ENCODE data around the gene OR52W1. TPM values are rescaled to one million over a fixed set of nuclear protein-coding genes. Genes with fewer than 3 reads are reported as not detected.
"Not testable (repeated sequence)": the region's sequence is repeated elsewhere in the genome, so short reads cannot be mapped to it uniquely, and the experiment has no call there.

Gene OR52W1
- total RNA-seq, 4 donors from 2014 or later: not detected

DNA sequence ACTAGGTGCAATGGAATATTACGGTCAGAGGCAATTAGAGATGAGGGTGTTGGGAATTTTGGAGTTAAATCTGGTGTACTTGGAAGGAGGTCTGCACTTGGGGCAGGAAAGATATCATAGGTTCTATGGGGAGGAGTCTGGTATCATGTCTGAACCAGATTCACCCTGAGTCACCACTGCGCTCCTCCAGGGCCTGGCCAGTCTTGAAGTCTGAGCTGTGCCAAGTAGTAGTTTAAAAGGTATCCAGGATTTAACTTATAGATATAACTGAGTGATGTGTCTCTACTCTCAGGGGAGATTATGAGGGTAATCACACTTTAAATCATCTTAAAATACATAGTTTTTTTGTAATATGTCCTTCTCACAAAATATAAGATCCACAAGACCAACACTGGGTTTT is 46.5 kb downstream of the OR52W1 start:
- no peaks in the 10 kb centered on the region for H3K4me1 ChIP-seq
- no peaks in the 10 kb centered on the region for H3K27me3 ChIP-seq
- 89 to 94% methylated on average over 2 of the region's 2 CpGs for WGBS, 2 donors (ENCODE audit: low coverage in 1 of 2)
- no peak overlapping the region for H3K4me3 ChIP-seq
- H3K9me3 ChIP-seq: no peaks in the 10 kb centered on the region
- TF ChIP-seq, protein P1, sequence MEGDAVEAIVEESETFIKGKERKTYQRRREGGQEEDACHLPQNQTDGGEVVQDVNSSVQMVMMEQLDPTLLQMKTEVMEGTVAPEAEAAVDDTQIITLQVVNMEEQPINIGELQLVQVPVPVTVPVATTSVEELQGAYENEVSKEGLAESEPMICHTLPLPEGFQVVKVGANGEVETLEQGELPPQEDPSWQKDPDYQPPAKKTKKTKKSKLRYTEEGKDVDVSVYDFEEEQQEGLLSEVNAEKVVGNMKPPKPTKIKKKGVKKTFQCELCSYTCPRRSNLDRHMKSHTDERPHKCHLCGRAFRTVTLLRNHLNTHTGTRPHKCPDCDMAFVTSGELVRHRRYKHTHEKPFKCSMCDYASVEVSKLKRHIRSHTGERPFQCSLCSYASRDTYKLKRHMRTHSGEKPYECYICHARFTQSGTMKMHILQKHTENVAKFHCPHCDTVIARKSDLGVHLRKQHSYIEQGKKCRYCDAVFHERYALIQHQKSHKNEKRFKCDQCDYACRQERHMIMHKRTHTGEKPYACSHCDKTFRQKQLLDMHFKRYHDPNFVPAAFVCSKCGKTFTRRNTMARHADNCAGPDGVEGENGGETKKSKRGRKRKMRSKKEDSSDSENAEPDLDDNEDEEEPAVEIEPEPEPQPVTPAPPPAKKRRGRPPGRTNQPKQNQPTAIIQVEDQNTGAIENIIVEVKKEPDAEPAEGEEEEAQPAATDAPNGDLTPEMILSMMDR (IDR thresholded peaks at IDR 0.05): no peak
- no peak for TF ChIP-seq POLR2AphosphoS5 (IDR thresholded peaks at IDR 0.05)
- TF ChIP-seq POLR2A (IDR thresholded peaks at IDR 0.05): no peak
- no peak for TF ChIP-seq EP300 (IDR thresholded peaks at IDR 0.05)
- no peak overlapping the region for H3K27ac ChIP-seq
- no peaks in the 10 kb centered on the region for H3K36me3 ChIP-seq
- ATAC-seq: no peak

DNA sequence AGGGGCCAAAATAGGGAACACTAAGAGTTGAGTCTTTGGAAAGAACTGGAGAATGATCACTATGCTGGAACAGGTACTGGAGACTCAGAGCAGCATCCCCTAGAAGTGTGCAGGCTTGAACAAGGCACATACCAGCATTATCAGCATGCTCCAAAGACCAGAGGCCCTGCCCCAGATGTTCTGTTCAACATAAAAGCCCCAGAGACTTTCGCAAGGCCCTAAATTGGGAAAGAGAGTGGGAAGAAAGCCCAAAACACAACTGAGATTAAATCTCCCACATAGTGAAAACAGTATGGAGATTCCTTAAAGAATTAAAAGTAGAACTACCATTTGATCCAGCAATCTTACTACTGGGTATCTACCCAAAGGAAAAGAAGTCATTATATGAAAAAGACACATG is 49.2 kb downstream of the OR52W1 start:
- TF ChIP-seq POLR2AphosphoS5 (IDR thresholded peaks at IDR 0.05) (no peak), EP300 (IDR thresholded peaks at IDR 0.05) (no peak), POLR2A (IDR thresholded peaks at IDR 0.05) (no peak)
- TF ChIP-seq, protein P1 (IDR thresholded peaks at IDR 0.05): no peak
- Histone ChIP-seq H3K27ac (no peak overlapping the region), H3K27me3 (no peaks in the 10 kb centered on the region), H3K4me3 (no peak overlapping the region), H3K36me3 (no peaks in the 10 kb centered on the region), H3K4me1 (peaks cover 0 to 13% (median 2%) of the 10 kb centered on the region in 3 donors), H3K9me3 (no peaks in the 10 kb centered on the region)
- no peak for ATAC-seq
- WGBS, 2 donors (ENCODE audit: low coverage in 1 of 2): 100% methylated on average over 1 of the region's 1 CpG; no CpG with 5 or more reads in 1 of the 2 donors

DNA sequence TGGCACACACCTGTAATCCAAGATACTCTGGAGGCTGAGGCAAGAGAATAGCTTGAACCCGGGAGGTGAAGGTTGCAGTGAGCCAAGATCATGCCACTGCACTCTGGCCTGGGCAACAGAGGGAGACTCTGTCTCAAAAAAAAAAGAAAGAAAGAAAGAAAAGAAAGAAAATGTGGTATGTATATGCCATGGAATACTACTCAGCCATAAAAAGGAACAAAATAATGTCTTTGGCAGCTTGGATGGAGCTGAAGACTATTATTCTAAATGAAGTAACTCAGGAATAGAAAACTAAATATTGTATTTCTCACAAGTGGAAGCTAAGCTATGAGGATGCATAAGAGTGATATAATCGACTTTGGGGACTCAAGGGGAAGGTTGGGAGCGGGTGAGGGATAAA is 49.9 kb downstream of the OR52W1 start:
- 83 to 89% methylated on average over 2 to 3 of the region's 3 CpGs for WGBS, 2 donors (ENCODE audit: low coverage in 1 of 2)
- not testable (repeated sequence) for ATAC-seq, H3K9me3 ChIP-seq, H3K4me3 ChIP-seq, H3K36me3 ChIP-seq, H3K27ac ChIP-seq, H3K27me3 ChIP-seq
- H3K4me1 ChIP-seq: peaks cover 0 to 13% (median 2%) of the 10 kb centered on the region in 3 donors

Other genes with a start within 250 kb of the OR52W1 start
- gene OR56A5, start 230.7 kb upstream of the OR52W1 start, total RNA-seq: not detected
- not detected for gene OR52L1, start 212.2 kb upstream of the OR52W1 start, total RNA-seq
- not detected for gene OR56A4, start 192.3 kb upstream of the OR52W1 start, total RNA-seq
- gene OR56A1, start 168.5 kb upstream of the OR52W1 start, total RNA-seq: under 1 TPM in 1 of 4 donors, not detected in 3; 0.23 TPM
- gene OR56B4, start 91.5 kb upstream of the OR52W1 start, total RNA-seq: not detected
- gene OR52B2, start 28.9 kb upstream of the OR52W1 start, total RNA-seq: not detected
- gene C11orf42, start 6.3 kb downstream of the OR52W1 start, total RNA-seq: not detected
- 10 to 100 TPM; 13.0 to 50.4 (median 20.0) TPM for gene FHIP1B, start 35.4 kb downstream of the OR52W1 start, total RNA-seq
- under 1 TPM in 1 of 4 donors, not detected in 3; 0.73 TPM for gene CNGA4, start 39.9 kb downstream of the OR52W1 start, total RNA-seq
- under 1 TPM in 2 of 4 donors, not detected in 2; 0.16 to 0.22 TPM for gene CCKBR, start 60.6 kb downstream of the OR52W1 start, total RNA-seq
- gene CAVIN3, start 121.3 kb downstream of the OR52W1 start, total RNA-seq: 100 to 1,000 TPM; 164 to 313 (median 211) TPM
- gene SMPD1, start 191.2 kb downstream of the OR52W1 start, total RNA-seq: 10 to 100 TPM; 26.6 to 37.8 (median 33.5) TPM
- 100 to 1,000 TPM in 1 of 4 donors, 10 to 100 TPM in 3; 55.9 to 149 (median 73.1) TPM for gene APBB1, start 219.9 kb downstream of the OR52W1 start, total RNA-seq
- 1 to 10 TPM in 1 of 4 donors, under 1 TPM in 1, not detected in 2; 0.31 to 3.6 TPM for gene HPX, start 241.8 kb downstream of the OR52W1 start, total RNA-seq